D341Med (cell line): Measurements from ENCODE around the gene SPAG16.

Source experiments
- DNase-seq: peaks from one replicate; pipeline ENCODE4 v3.0.0; 2012; ENCODE audit warnings: low spot score

Gene SPAG16

DNA sequence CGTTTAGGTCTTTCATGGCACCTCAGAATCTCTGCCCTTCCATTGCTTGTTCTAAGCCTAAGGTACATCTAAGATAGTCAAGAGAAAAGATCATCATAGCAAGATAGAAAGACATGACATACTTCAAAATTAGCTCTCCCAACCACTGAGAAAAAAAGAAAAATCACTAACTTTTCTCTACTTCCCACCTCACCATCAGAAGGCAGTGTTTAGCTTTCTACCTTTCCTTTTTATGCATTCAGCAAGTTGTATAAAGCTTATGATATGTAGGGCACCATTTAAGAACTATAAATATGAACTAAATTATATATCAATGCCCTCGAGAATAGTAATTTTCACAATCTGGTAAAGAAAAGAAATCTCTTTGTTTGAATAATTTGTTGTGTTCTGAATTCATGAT, 794.8 kb downstream of the SPAG16 start:
- no peak for DNase-seq

DNA sequence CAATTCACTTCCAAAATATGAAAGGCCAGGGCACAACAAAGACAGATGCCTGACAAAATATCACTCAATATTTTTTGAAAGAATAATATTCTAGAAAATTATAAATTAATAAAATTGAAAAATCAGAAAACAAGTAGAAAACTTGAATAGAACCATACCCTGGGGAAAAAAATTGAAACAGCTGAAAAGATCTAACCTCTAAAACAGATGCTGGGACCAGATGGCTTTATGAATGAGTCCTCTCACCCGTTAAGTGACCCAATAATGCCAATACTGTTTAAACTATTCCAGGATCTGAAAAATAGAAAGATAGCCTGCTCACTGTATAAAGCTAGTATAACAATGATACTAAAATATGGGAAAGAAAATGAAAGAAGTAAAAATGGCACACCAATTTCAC, 804.3 kb downstream of the SPAG16 start:
- no peak for DNase-seq

GRCh38 chr2:214096208-214096715, 812.0 kb downstream of the SPAG16 start:
- no peak for DNase-seq

- DNase-seq = no peak
These were observed 814.5 kb downstream of the SPAG16 start for GRCh38 chr2:214098811-214099210.

- no peak for DNase-seq
These were observed 816.2 kb downstream of the SPAG16 start for GRCh38 chr2:214100488-214100887.

- DNase-seq = no peak
These were observed 819.2 kb downstream of the SPAG16 start for GRCh38 chr2:214103276-214104001.

DNA sequence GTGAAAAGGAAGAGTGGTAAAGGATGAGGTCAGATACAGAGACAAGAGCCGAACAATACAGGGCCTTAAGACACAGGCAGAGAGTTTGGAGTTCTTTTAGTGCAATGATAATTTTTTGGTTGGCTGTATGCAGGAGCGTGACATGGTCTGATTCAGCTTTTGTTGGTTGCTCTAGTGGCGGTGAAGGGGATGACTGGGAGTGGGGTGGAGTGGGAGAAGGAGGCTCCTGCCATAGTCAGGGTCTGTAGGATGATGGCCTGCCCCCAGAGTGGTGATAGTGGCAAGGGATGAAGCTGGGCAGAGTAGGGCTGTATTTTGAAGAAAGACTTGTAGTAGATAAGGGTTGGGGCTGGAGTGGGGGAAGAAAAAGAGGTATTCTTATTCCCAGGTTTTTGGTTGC, 820.0 kb downstream of the SPAG16 start:
- DNase-seq = no peak

DNA sequence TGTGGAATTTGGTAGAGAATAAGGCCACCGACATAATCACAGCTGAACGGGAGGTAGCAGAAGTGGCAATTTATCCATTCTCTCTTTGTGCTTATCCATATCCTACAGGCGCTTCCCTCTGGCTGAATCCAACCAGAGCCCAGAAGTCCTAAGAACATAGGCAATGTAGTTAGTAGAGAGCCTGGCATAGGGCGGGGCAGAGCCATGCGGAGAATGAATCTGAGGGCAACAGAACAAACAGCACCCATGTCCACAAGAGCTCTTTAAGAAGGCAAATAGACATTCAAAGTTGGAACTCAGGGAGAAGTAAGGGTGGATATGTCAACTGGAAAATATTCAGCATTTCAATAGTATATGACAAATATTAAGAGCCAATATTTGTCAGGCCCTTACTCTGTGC, 820.7 kb downstream of the SPAG16 start:
- no peak for DNase-seq

DNA sequence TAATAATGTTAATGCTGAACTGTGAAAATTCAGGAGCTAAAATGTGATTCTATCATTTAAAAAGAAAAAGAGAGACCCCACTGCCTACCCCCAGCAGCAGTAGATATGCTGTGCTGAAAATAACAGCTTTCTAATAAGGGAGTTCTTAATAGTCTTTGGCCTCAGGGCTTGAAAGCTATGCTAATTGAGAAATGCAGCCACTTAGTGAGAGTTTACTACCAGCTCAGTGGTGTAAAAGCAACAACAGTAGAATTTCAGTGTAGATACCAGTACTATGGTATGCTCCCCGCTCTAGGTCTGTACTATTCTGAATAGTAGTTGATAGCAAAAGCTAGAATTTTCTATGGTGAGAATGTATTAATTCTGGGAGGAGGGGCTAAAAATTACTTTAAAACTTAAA, 823.5 kb downstream of the SPAG16 start:
- no peak for DNase-seq

- no peak for DNase-seq
These were observed 824.3 kb downstream of the SPAG16 start for GRCh38 chr2:214108598-214108997.

GRCh38 chr2:214117054-214117453, 832.8 kb downstream of the SPAG16 start:
- DNase-seq = no peak

DNA sequence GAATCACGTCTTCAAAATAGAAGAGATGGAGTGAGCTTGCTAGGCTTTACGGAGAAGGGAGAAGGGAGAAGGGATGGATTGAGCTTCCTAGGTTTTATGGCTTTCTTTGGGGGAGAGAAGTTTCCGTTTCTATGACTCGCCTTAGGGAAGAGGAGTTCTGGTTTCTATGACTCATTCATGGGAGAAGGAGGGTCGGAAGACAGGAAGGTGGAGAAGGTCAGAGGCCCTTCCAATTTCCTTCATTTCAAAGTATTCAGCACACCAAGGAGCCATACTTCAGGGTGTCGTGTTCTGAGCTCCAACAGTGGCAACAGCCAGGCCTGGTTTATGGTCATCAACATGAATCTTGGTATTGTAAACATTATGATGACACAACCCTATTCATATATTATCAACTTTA, 841.9 kb downstream of the SPAG16 start:
- no peak for DNase-seq

- no peak for DNase-seq
These were observed 842.9 kb downstream of the SPAG16 start for GRCh38 chr2:214127170-214127569.

DNA sequence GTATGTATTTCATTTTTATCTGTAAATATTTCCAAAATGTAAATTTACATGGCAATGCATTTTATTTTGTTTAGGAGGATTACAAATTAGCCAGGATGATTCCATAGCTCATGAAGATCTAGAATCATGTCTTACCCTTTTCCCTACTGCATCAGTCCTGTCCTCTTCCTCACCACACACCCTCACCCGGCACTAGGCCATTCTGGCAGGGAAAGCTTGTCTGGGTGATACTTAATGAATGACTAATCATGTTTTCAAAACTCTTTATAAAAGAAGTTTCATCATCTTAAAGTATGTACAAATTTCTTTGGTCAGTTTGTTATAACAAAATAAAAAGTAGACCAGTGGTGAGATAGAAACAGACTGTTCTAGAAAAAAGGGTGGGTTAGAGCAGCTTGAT, 843.3 kb downstream of the SPAG16 start:
- no peak for DNase-seq

DNA sequence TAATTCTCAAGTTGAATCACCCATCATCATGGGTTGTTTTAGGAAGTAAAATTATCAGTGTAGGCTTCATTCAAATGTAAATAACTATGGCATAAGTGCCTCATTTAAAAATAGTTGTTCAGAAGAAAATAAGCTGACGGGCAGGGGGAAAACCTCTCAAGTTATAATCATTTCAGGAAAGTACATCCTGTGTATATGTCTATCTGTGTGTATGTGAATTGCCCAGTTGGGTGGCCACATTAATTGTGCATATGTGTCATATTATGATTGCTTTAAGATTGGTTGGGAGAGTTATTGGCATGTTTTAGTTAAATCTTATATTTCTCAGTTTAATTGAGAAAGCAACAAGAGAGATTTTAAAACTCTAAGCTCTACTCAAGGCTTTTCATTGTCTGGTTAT, 843.8 kb downstream of the SPAG16 start:
- DNase-seq = no peak

DNA sequence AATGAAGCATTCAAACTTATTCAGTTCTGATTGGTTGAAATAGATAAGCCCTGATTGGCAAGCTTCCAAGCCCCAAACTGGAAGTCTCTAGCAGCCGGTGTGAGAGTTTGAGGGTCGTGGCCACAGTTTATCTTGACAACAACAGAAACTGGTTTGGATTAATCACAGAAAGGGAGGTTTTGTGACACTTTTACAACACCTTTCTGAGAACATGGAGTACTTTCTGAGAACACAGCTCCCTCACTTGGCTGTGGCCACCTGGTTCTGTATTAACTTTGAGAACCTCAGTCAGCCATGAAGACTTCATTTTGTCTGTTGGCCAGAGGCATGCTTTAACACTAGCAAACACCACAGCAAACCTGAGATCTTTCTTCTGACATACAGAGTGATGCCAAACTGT, 845.9 kb downstream of the SPAG16 start:
- DNase-seq = no peak

GRCh38 chr2:214135966-214136365, 851.7 kb downstream of the SPAG16 start:
- DNase-seq = no peak

DNA sequence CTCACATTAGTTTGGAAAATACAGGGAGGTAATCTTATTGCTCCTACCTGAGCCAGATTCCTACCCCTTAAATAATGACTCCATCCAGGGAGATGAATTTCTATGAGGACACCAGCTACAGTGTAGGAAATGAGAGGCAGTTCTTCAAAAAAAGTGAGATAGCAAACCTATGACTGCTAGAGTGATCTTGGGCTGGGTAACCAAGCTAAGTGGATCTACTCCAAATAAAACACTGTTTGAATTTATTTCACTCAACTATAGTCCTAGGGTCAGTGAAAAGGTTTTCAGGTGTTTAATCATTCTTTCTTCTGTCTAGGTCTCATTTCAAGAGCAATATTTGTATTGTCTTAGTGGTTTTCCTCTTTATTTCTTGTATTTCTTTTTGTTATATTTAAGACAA, 854.5 kb downstream of the SPAG16 start:
- no peak for DNase-seq

- no peak for DNase-seq
These were observed 855.5 kb downstream of the SPAG16 start for GRCh38 chr2:214139630-214140284.

DNA sequence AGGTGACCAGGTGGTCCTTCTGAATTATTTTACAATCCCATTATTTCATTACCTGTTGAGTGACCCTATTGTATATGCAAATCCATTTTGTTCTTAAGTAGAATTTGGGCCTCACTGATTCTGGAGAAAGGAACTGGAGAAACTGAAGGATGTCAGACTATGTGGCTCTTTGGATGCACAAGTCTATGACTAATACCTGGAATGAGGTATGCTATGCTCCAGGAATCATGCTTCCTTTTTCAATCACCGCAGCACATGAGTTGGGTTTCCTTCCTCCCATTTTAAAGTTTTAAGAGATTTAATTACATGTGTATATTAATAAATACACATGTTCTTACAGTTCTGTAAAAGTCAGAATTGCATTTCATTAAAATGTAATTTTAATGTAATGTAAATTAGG, 872.7 kb downstream of the SPAG16 start:
- DNase-seq = no peak

GRCh38 chr2:214158851-214159250, 874.6 kb downstream of the SPAG16 start:
- no peak for DNase-seq

DNA sequence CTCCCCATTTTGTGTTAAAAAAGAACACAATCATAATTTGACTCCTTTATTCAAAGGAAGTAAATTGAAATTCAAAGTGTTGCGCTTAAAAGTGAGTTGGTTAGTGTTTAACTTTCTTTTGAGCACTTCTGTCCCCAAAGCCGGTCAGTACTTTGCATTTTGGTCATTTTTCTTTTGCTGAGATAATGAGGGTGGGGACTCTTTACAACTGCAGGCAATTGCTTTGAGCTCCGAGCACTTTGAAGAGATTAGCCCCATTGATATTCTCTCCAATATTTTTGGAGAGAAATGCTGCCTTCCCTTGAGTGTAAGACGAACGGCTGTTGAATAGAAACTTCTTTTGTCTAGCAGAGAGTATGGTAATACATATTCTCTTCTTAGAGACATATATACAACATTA, 885.0 kb downstream of the SPAG16 start:
- no peak for DNase-seq

DNA sequence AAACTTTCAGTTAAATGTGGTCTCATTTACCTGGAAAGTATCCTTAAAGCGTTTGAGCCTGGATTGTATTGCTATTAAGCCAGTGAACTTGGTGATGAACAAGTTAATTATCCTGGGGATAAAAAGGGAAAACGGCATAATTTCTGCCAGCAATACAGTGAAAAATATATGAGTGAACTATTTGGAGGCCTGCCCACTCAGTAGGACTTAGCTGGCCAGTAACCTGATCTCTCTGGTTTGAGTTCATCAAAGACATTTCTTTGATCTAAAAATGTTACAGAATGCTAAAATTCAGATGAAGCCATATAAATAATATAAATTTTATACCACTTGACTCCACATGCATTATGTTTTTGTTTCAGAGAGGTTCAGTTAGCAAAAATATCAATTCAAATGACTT, 885.5 kb downstream of the SPAG16 start:
- DNase-seq = no peak

DNA sequence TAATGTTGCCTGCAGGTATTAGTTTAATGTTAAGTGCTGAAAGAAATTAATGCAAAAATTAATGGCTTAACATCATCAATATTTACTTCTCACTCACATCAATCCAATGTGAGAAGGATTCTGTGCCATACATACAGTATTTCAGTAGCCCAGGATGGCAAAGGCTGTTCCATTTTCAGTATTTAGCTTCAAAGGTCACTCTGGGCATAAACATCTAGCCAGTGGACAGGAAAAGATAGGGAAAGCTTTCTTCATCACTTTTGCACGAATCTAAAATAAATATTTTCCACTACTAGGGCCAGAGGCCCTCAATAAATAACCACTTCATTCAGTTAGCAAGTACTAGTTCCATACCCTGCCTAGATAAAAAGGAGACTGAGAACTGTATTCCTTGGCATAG, 890.3 kb downstream of the SPAG16 start:
- DNase-seq = no peak
